Endothelial cell of umbilical vein (primary cell): ENCODE measurements around the gene PKHD1. TPM values are rescaled to one million over a fixed set of nuclear protein-coding genes. Genes with fewer than 3 reads are reported as not detected.

Experiments
- BruUV-seq: library from RNA; stranded (reverse); fragments of 400-500 nt; replicated peaks from 2 replicates; lab custom pipeline; 2021; lab: Mats Ljungman, UMichigan
- CTCF ChIA-PET: fragments of 300-600, 350-600 bp; sonication (Branson Sonifier 250); formaldehyde crosslinking; loops from one replicate; lab custom pipeline; 2021; ENCODE audit warnings: antibody characterized with exemption, inconsistent platforms; lab: Charles Lee
- POLR2A ChIA-PET: fragments of 300-600, 350-600 bp; sonication (Branson Sonifier 250); formaldehyde crosslinking; loops from one replicate; lab custom pipeline; 2021; ENCODE audit warnings: antibody characterized with exemption, inconsistent platforms; lab: Charles Lee
- DNase-seq: peaks from one replicate; pipeline ENCODE4 v3.0.0-alpha.2; 2011; ENCODE audit warnings: low read depth, low spot score
- FAIRE-seq: peaks from 2 replicates; lab custom pipeline; 2011; peaks lifted over from hg19 to GRCh38; lab: Jason Lieb, UNC
- H2AFZ ChIP-seq: 2 replicates; pipeline ENCODE4 v1.6.0; 2012; ENCODE audit warnings: low read depth, low read length, control low read depth, inconsistent platforms
- H3K27ac ChIP-seq: 2 replicates; pipeline ENCODE4 v1.5.1; 2011; ENCODE audit warnings: low read depth, mild to moderate bottlenecking, control low read depth, low read length, moderate library complexity; ENCODE audit not compliant: insufficient read depth
- H3K27me3 ChIP-seq, 2 experiments: 2 replicates each; pipeline versions ENCODE4 v1.6.0 to v1.6.1; 2011; ENCODE audit warnings: low read length in 2 of 2, mixed read lengths in 1 of 2; ENCODE audit not compliant: control insufficient read depth in 2 of 2, insufficient read depth in 2 of 2
- H3K36me3 ChIP-seq, 2 experiments: 2 replicates in 1 of 2; 3 replicates in 1 of 2; pipeline ENCODE4 v1.5.1; 2011; ENCODE audit warnings: low read length in 2 of 2, mild to moderate bottlenecking in 1 of 2, moderate library complexity in 1 of 2; ENCODE audit not compliant: control insufficient read depth in 2 of 2, insufficient read depth in 2 of 2; ENCODE audit errors: extremely low read depth in 1 of 2
- H3K4me1 ChIP-seq: 3 replicates; pipeline ENCODE4 v1.5.1; 2011; ENCODE audit warnings: mild to moderate bottlenecking, low read length; ENCODE audit not compliant: control insufficient read depth, insufficient read depth; ENCODE audit errors: extremely low read depth
- H3K4me2 ChIP-seq: 2 replicates; pipeline ENCODE4 v1.6.1; 2011; ENCODE audit warnings: low read length, control low read depth, mixed read lengths; ENCODE audit not compliant: insufficient read depth
- H3K4me3 ChIP-seq, 3 experiments: fragments of 200-600 bp in 1 of 3; sonication (generic), shearing (Covaris generic) in 1 of 3; replicated peaks in 1 of 3; 2 replicates each; pipeline ENCODE4 v1.5.1; 2011 to 2016; ENCODE audit warnings: control low read depth in 3 of 3, low read length in 3 of 3, mild to moderate bottlenecking in 2 of 3, inconsistent platforms in 1 of 3, low read depth in 1 of 3, moderate library complexity in 1 of 3; ENCODE audit not compliant: insufficient read depth in 1 of 3
- H3K79me2 ChIP-seq: 2 replicates; pipeline ENCODE4 v1.6.0; 2012; ENCODE audit warnings: low read length, inconsistent platforms; ENCODE audit not compliant: control insufficient read depth, insufficient read depth
- H3K9ac ChIP-seq: replicated peaks from 2 replicates; pipeline ENCODE3; 2011; ENCODE audit warnings: low read length, control low read depth; ENCODE audit not compliant: insufficient read depth; ENCODE audit errors: extremely low read depth
- H3K9me1 ChIP-seq: replicated peaks from 3 replicates; pipeline ENCODE4 v1.6.0; 2011; ENCODE audit warnings: mild to moderate bottlenecking, low read length; ENCODE audit not compliant: control insufficient read depth, insufficient read depth; ENCODE audit errors: extremely low read depth
- H3K9me3 ChIP-seq: replicated peaks from 2 replicates; pipeline ENCODE4 v1.5.1; 2012; ENCODE audit warnings: low read length, inconsistent platforms; ENCODE audit not compliant: control insufficient read depth, insufficient read depth
- H4K20me1 ChIP-seq: replicated peaks from 2 replicates; pipeline ENCODE3; 2011; ENCODE audit warnings: mild to moderate bottlenecking, low read length; ENCODE audit not compliant: control insufficient read depth, insufficient read depth; ENCODE audit errors: extremely low read depth
- CTCF ChIP-seq, 2 donors: IDR thresholded peaks; 1 replicate in 1 of 2; 2 replicates in 1 of 2; pipeline ENCODE4 v1.5.1; 2011; ENCODE audit warnings: low read length in 2 of 2, mild to moderate bottlenecking in 2 of 2, moderate library complexity in 2 of 2, control low read depth in 1 of 2, inconsistent platforms in 1 of 2, low read depth in 1 of 2; ENCODE audit not compliant: insufficient read depth in 1 of 2; ENCODE audit errors: extremely low read depth in 1 of 2
- EZH2 ChIP-seq: IDR thresholded peaks from 2 replicates; pipeline ENCODE4 v1.6.1; 2012; ENCODE audit warnings: borderline replicate concordance, low read depth, mild to moderate bottlenecking, moderate library complexity, low read length, inconsistent platforms; ENCODE audit not compliant: severe bottlenecking
- FOS ChIP-seq: IDR thresholded peaks from 2 replicates; pipeline ENCODE4 v1.6.1; 2011; ENCODE audit warnings: mild to moderate bottlenecking, low read length, moderate library complexity, borderline replicate concordance; ENCODE audit not compliant: insufficient read depth
- GATA2 ChIP-seq: IDR thresholded peaks from 2 replicates; pipeline ENCODE4 v1.7.0; 2011; ENCODE audit warnings: low read depth, mild to moderate bottlenecking, moderate library complexity, mixed read lengths, low read length; ENCODE audit not compliant: insufficient read length, insufficient read depth
- JUN ChIP-seq: IDR thresholded peaks from 2 replicates; pipeline ENCODE4 v1.6.1; 2011; ENCODE audit warnings: borderline replicate concordance, low read depth; ENCODE audit not compliant: insufficient read length, insufficient read depth
- MAX ChIP-seq: IDR thresholded peaks from 2 replicates; pipeline ENCODE4 v1.6.1; 2011; ENCODE audit not compliant: insufficient read depth, insufficient read length
- MYC ChIP-seq: IDR thresholded peaks from one replicate; pipeline ENCODE4 v1.6.1; 2011; ENCODE audit warnings: mild to moderate bottlenecking, low read depth, low read length
- POLR2A ChIP-seq: IDR thresholded peaks from 2 replicates; pipeline ENCODE4 v1.6.1; 2012; ENCODE audit warnings: low read depth, mild to moderate bottlenecking, control low read depth, low read length
- POLR2AphosphoS5 ChIP-seq: IDR thresholded peaks from 2 replicates; pipeline ENCODE4 v1.6.1; 2012; ENCODE audit warnings: low read depth, mild to moderate bottlenecking, control low read depth, low read length, moderate library complexity; ENCODE audit not compliant: insufficient read depth
- dilution Hi-C: fragments of 300-500 bp; cut with MboI; formaldehyde crosslinking; loops from one replicate; pipeline ENCODE4 v1.15.0; 2019; ENCODE audit warnings: low sequenced_read_pairs; ENCODE audit not compliant: extremely low pct_ligation_motif_present
- intact Hi-C: fragments of 100-400 bp; cut with micrococcal nuclease; formaldehyde crosslinking; loops from one replicate; pipeline ENCODE4 v1.10.0; 2022
- polyA plus RNA-seq, 4 experiments: library from polyadenylated mRNA; depleted of rRNA in 3 of 4; stranded (reverse) in 3 of 4; unstranded in 1 of 4; fragments of >200 nt; gene quantifications; 2 replicates each; pipeline versions ENCODE4 v1.2.1 to v1.2.3, GENCODE V29; 2011 to 2012; ENCODE audit warnings: missing spikeins in 1 of 4
- total RNA-seq: library from RNA; stranded (reverse); gene quantifications from 2 replicates; pipeline ENCODE4 v1.2.3, GENCODE V29; 2021

PKHD1 gene
- total and polyA plus RNA-seq, 2 donors (not counting 3 experiments of a cell fraction or from before 2014, with no cell fraction given): not detected

GRCh38 chr6:51965222-51965801 lies 122.1 kb downstream of the PKHD1 start:
- no peaks in the 10 kb centered on the region for H3K27me3 ChIP-seq
- ChIA-PET POLR2A (no interaction called here), CTCF (no interaction called here)
- H3K4me1 ChIP-seq: no peaks in the 10 kb centered on the region
- no peaks in the 10 kb centered on the region for H4K20me1 ChIP-seq
- H3K36me3 ChIP-seq: no peaks in the 10 kb centered on the region
- H3K27ac ChIP-seq: no peak overlapping the region
- no TSS peak for BruUV-seq
- no peak for DNase-seq
- FAIRE-seq: no peak
- H3K4me3 ChIP-seq: no peak overlapping the region
- H3K9me3 ChIP-seq: no peaks in the 10 kb centered on the region
- intact Hi-C loops (no loop called here), dilution Hi-C loops (no loop called here)
- no peak overlapping the region for H3K9ac ChIP-seq
- TF ChIP-seq FOS (no peak), CTCF (IDR thresholded peaks at IDR 0.05; ENCODE audit: extremely low read depth in 1 of 2, insufficient read depth in 1 of 2, low read depth in 1 of 2, low read length in 2 of 2) (no peak), EZH2 (no peak), GATA2 (no peak), MAX (no peak), POLR2AphosphoS5 (no peak), JUN (no peak), MYC (no peak), POLR2A (no peak)
- H3K79me2 ChIP-seq: no peaks in the 10 kb centered on the region
- H3K4me2 ChIP-seq: no peak overlapping the region
- H3K9me1 ChIP-seq: no peaks in the 10 kb centered on the region
- no peak overlapping the region for H2AFZ ChIP-seq
